ENCODE results near the gene CDC5L.

The CDC5L gene

GRCh38 chr6:44473393-44474189 lies 86.1 kb downstream of the CDC5L start:
- no peak for TF ChIP-seq CTCF (IDR thresholded peaks at IDR 0.05; ENCODE audit: insufficient read depth, low read depth, low read length, missing control alignments)
- H3K4me3 ChIP-seq (ENCODE audit: low read length) = no peak overlapping the region
- no peak for DNase-seq (ENCODE audit: low read depth)

DNA sequence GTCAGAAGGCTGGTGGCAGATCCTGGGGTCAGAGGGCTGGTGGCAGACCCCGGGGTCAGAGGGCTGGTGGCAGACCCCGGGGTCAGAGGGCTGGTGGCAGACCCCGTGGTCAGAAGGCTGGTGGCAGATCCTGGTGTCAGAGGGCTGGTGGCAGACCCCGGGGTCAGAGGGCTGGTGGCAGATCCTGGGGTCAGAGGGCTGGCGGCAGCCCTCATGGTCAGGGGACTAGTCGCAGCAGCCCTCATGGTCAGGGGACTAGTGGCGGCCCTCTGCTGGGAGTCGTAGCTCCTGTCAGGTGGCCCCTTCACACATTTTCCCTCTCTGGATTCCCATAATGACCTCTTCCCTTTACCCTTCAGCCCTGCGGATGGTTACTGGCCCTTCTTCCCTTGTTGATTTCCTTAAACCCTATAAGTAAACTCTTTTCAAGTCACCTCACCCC lies 86.7 kb downstream of the CDC5L start:
- TF ChIP-seq CTCF (IDR thresholded peaks at IDR 0.05; ENCODE audit: insufficient read depth, low read depth, low read length, missing control alignments) = no peak

GRCh38 chr6:44474643-44475042 lies 87.1 kb downstream of the CDC5L start:
- no peak overlapping the region for H3K4me3 ChIP-seq (ENCODE audit: low read length)
- TF ChIP-seq CTCF (IDR thresholded peaks at IDR 0.05; ENCODE audit: insufficient read depth, low read depth, low read length, missing control alignments) = no peak
- peak; percentile 29 for DNase-seq (ENCODE audit: low read depth)

More for the DNA sequence above, 86.7 kb downstream of the CDC5L start:
- no peak overlapping the region for H3K4me3 ChIP-seq (ENCODE audit: low read length)
- DNase-seq (ENCODE audit: low read depth) = no peak

DNA sequence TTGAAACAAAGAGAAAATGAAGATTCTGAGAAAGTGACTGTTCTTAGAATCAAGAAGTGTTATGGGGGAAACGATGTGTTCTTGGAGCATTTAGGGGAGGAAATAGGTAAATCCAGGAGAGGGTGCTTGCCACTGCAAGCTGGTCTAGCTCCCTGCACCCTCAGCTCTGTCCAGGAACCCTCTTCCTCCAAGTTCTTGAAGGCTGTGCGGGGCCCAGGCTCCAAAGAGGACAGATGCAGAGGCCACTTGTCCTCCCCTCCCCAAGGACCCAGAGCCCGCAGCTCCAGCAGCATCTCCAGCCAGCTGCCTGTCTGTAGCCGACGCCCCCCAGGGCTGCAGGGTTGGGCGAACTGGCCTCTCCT lies 87.9 kb downstream of the CDC5L start:
- no peak overlapping the region for H3K4me3 ChIP-seq (ENCODE audit: low read length)
- TF ChIP-seq CTCF (IDR thresholded peaks at IDR 0.05; ENCODE audit: insufficient read depth, low read depth, low read length, missing control alignments) = no peak

GRCh38 chr6:44475779-44476434 lies 88.4 kb downstream of the CDC5L start:
- no peak overlapping the region for H3K4me3 ChIP-seq (ENCODE audit: low read length)
- peak; percentile 82 for DNase-seq (ENCODE audit: low read depth)
- TF ChIP-seq CTCF (IDR thresholded peaks at IDR 0.05; ENCODE audit: insufficient read depth, low read depth, low read length, missing control alignments) = peak; percentile 91

More for the DNA sequence above, 87.9 kb downstream of the CDC5L start:
- no peak for DNase-seq (ENCODE audit: low read depth)

GRCh38 chr6:44476849-44477248 lies 89.3 kb downstream of the CDC5L start:
- no peak for TF ChIP-seq CTCF (IDR thresholded peaks at IDR 0.05; ENCODE audit: insufficient read depth, low read depth, low read length, missing control alignments)
- no peak overlapping the region for H3K4me3 ChIP-seq (ENCODE audit: low read length)
- DNase-seq (ENCODE audit: low read depth) = no peak
